Small intestine (tissue), 7 donors: Measurements from ENCODE around the gene IQGAP2. TPM values are rescaled to one million over a fixed set of nuclear protein-coding genes. Genes with fewer than 3 reads are reported as not detected.

ENCODE experiments used
- DNase-seq, 2 donors: peaks; one replicate each; pipeline versions ENCODE4 v3.0.0 to v3.0.0-alpha.2; 2013
- FAIRE-seq: peaks from 2 replicates; lab custom pipeline; 2012; peaks lifted over from hg19 to GRCh38; lab: Jason Lieb, UNC
- H3K27ac ChIP-seq, 3 donors: one replicate each; pipeline ENCODE4 v1.5.1; 2013; ENCODE audit warnings: low read length in 2 of 3, mild to moderate bottlenecking in 2 of 3, control low read depth in 1 of 3, inconsistent platforms in 1 of 3, low read depth in 1 of 3, moderate library complexity in 1 of 3
- H3K27me3 ChIP-seq, 3 donors: one replicate each; pipeline ENCODE4 v1.6.1; 2013; ENCODE audit warnings: low read length in 3 of 3, inconsistent platforms in 1 of 3; ENCODE audit not compliant: control insufficient read depth in 3 of 3, insufficient read depth in 3 of 3
- H3K36me3 ChIP-seq, 3 donors: one replicate each; pipeline ENCODE4 v1.6.1; 2013; ENCODE audit warnings: low read length in 3 of 3, inconsistent platforms in 1 of 3, low read depth in 1 of 3, mild to moderate bottlenecking in 1 of 3, moderate library complexity in 1 of 3; ENCODE audit not compliant: control insufficient read depth in 3 of 3, insufficient read depth in 2 of 3
- H3K4me1 ChIP-seq, 3 donors: one replicate each; pipeline ENCODE4 v1.6.1; 2013; ENCODE audit warnings: low read length in 2 of 3, inconsistent platforms in 1 of 3, low read depth in 1 of 3, mild to moderate bottlenecking in 1 of 3, moderate library complexity in 1 of 3; ENCODE audit not compliant: control insufficient read depth in 3 of 3, insufficient read depth in 2 of 3
- H3K4me3 ChIP-seq, 3 donors: one replicate each; pipeline ENCODE4 v1.5.1; 2013; ENCODE audit warnings: low read length in 3 of 3, control low read depth in 1 of 3, inconsistent platforms in 1 of 3, low read depth in 1 of 3, mild to moderate bottlenecking in 1 of 3, moderate library complexity in 1 of 3
- H3K9me3 ChIP-seq, 2 donors: one replicate each; pipeline ENCODE4 v1.6.1; 2013; ENCODE audit warnings: low read depth in 1 of 2, low read length in 1 of 2; ENCODE audit not compliant: control insufficient read depth in 2 of 2, insufficient read depth in 1 of 2
- WGBS, 3 donors: extraction: QIAGEN DNeasy Blood & Tissue Kit; methylation state at CpG; one replicate each; pipeline ENCODE4 v1.1.7; 2013; 5-methylcytosine and 5-hydroxymethylcytosine counted together
- polyA plus RNA-seq, 4 donors: library from polyadenylated mRNA; stranded (reverse) in 3 of 4; unstranded in 1 of 4; fragments of 200-250 nt in 3 of 4; fragments of 120-200 nt in 1 of 4; gene quantifications; one replicate each; pipeline versions ENCODE4 v1.2.1 to v1.2.3, GENCODE V29; 2013
- donor health status: healthy with polysubstance abuse.
- donor health status: control.
- donor health status: control.
- donor health status: Bipolar disorder and iron deficiency.
- donor health status: healthy.

IQGAP2 gene
- polyA plus RNA-seq, 4 donors, result 13.6 to 138 (median 85.6) TPM

- 8 to 53% (median 31%) methylated on average over 1 of the region's 1 CpG for WGBS, 3 donors
- Histone ChIP-seq H3K27me3 (no peaks in the 10 kb centered on the region), H3K9me3 (no peaks in the 10 kb centered on the region), H3K4me3 (no peak overlapping the region), H3K27ac (no peak overlapping the region), H3K36me3 (no peaks in the 10 kb centered on the region), H3K4me1 (peaks cover 0 to 2% (median 0%) of the 10 kb centered on the region in 3 donors)
- FAIRE-seq, result no peak
- DNase-seq, result no peak
Measured at GRCh38 chr5:76379855-76380254, 23.2 kb upstream of the IQGAP2 start.

- DNase-seq (no peak), FAIRE-seq (no peak)
- Histone ChIP-seq H3K4me1 (peaks cover 0 to 2% (median 0%) of the 10 kb centered on the region in 3 donors), H3K4me3 (no peak overlapping the region), H3K27ac (no peak overlapping the region), H3K36me3 (no peaks in the 10 kb centered on the region), H3K27me3 (no peaks in the 10 kb centered on the region), H3K9me3 (no peaks in the 10 kb centered on the region)
- WGBS, 3 donors, result 70 to 82% (median 74%) methylated on average over 7 of the region's 7 CpGs
Measured at GRCh38 chr5:76380346-76381066, 22.6 kb upstream of the IQGAP2 start.

- Histone ChIP-seq H3K9me3 (no peaks in the 10 kb centered on the region), H3K27ac (no peak overlapping the region), H3K4me1 (peaks cover 0 to 2% (median 0%) of the 10 kb centered on the region in 3 donors), H3K27me3 (no peaks in the 10 kb centered on the region), H3K4me3 (no peak overlapping the region), H3K36me3 (no peaks in the 10 kb centered on the region)
- DNase-seq, result no peak
- FAIRE-seq, result no peak
- WGBS, 3 donors, result 85 to 87% (median 85%) methylated on average over 4 of the region's 4 CpGs
Measured at GRCh38 chr5:76383126-76383832, 19.8 kb upstream of the IQGAP2 start.

- FAIRE-seq (no peak), DNase-seq (no peak)
- H3K27me3 ChIP-seq, result no peaks in the 10 kb centered on the region
- no peak overlapping the region for H3K4me3 ChIP-seq
- no peaks in the 10 kb centered on the region for H3K9me3 ChIP-seq
- 9 to 48% (median 27%) methylated on average over 4 of the region's 4 CpGs for WGBS, 3 donors
- H3K4me1 ChIP-seq, result peaks cover 0 to 2% (median 0%) of the 10 kb centered on the region in 3 donors
- no peak overlapping the region for H3K27ac ChIP-seq
- no peaks in the 10 kb centered on the region for H3K36me3 ChIP-seq
Measured at GRCh38 chr5:76384189-76384588, 18.9 kb upstream of the IQGAP2 start.

DNA sequence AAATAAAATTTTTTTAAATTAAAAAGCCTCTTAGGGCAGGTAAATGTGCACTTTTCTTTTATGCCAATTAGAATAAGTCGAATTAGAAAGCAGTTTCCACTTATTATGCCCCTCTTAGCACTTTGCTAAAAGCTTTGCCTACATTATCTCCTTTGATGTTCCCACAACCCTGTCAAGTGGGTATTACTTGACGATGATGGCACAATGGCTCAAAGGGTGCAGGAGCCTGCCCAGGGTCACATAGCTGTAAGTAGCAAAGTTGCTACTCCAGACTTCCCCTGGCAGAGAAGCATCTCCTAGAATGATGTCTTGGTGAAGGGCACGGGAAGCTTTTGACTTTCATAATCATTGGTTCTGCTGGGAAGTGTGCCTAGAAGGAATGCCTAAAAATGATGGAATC is 18.4 kb upstream of the IQGAP2 start:
- 81 to 88% (median 88%) methylated on average over 3 of the region's 3 CpGs for WGBS, 3 donors
- Histone ChIP-seq H3K27ac (no peak overlapping the region), H3K36me3 (no peaks in the 10 kb centered on the region), H3K9me3 (no peaks in the 10 kb centered on the region), H3K4me1 (peaks cover 0 to 2% (median 0%) of the 10 kb centered on the region in 3 donors), H3K27me3 (no peaks in the 10 kb centered on the region), H3K4me3 (no peak overlapping the region)
- FAIRE-seq (no peak), DNase-seq (no peak)

GRCh38 chr5:76385540-76385939 is 17.5 kb upstream of the IQGAP2 start:
- Histone ChIP-seq H3K4me3 (no peak overlapping the region), H3K27ac (no peak overlapping the region), H3K4me1 (peaks cover 0 to 2% (median 0%) of the 10 kb centered on the region in 3 donors), H3K9me3 (no peaks in the 10 kb centered on the region), H3K36me3 (no peaks in the 10 kb centered on the region), H3K27me3 (no peaks in the 10 kb centered on the region)
- 85 to 95% (median 94%) methylated on average over 5 of the region's 5 CpGs for WGBS, 3 donors
- no peak for FAIRE-seq
- DNase-seq, result no peak

DNA sequence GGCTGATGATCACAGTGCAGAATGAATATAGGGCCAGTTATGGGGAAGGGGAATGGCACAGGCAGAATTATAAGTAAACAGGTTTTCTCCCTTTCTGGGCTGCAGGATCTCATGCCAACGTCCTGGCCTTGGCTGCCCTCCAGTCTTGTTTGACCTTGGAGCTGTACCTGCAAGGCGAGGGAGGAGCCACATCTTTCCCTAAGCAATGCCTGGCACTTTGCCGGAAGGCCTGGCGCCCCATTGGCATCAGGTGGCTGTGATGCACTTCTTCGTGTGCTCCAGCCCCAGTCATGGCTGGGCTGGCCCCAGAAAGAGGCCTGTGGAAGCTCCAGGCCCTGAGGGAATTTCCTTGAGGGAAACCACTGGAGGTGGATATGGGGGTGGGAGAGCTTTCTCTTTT is 16.7 kb upstream of the IQGAP2 start:
- peak in 1 of 2 donors; percentile 92 for DNase-seq
- Histone ChIP-seq H3K4me1 (peaks cover 0 to 2% (median 0%) of the 10 kb centered on the region in 3 donors), H3K27ac (no peak overlapping the region), H3K4me3 (no peak overlapping the region), H3K36me3 (no peaks in the 10 kb centered on the region), H3K9me3 (no peaks in the 10 kb centered on the region), H3K27me3 (no peaks in the 10 kb centered on the region)
- 8 to 56% (median 29%) methylated on average over 5 of the region's 5 CpGs for WGBS, 3 donors
- FAIRE-seq, result no peak

DNA sequence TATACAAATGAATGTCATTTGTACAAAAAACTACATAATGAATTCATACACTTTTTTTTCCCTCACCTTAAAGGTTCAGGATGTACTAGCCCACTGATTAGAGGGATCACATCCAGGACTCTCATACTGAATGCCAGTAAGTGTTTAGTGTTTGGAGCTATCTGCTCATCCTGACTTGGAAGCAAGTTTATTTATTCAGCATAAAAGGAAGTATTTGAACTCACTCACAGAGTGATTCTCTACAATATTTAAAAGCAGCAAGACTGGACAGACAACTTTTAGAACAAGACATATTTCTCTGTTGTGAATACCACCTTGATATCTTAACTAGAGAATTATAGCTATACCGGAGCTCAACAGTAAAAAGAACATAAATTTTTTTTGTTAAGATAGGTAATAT is 14.8 kb upstream of the IQGAP2 start:
- Histone ChIP-seq H3K4me1 (peaks cover 0 to 2% (median 0%) of the 10 kb centered on the region in 3 donors), H3K27ac (no peak overlapping the region), H3K27me3 (no peaks in the 10 kb centered on the region), H3K4me3 (no peak overlapping the region), H3K9me3 (no peaks in the 10 kb centered on the region), H3K36me3 (no peaks in the 10 kb centered on the region)
- no peak for FAIRE-seq
- DNase-seq, result no peak
- WGBS, 3 donors, result 18 to 58% (median 47%) methylated on average over 1 of the region's 1 CpG
